ENCODE measurements around the gene BDH2.

BDH2 gene

DNA sequence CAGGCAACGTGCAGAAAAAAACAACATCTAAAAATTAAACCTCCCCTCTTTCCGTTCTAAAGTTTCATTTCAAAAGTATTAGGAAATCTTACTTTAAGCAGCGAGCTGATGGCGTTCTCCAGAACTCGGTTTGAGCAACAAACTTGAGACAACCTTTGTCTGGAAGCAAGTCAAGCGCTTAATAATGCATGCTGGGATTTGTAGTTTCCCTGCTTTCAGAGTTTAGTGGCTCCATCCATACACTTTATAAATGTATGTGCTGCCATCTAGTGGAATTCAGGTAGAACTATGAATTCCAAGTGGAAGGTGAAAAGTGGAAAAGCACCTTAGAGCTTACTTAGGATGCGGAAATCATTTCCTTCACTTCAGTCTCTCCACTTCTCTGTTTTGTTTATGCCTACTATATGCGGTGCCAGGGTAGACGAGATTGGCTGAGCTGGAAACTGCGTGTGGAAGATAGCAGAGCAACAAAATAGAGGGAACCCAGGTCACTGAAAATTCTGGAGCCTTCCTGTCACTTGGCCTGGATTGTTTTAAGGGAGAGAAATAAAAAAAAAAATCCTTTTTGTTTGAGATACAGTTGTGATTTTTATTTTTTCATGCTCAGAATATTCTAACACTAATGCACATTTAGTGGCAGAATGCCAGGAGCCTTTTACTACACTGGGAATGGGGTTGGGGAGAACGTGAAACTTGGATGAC lies at the start of gene BDH2:
Gene BDH2, minus strand, starts transcription at position 144 of the 702 bp plus-strand sequence. CDS start 3,580 bp downstream, outside the sequence.
- TF ChIP-seq, protein P1, sequence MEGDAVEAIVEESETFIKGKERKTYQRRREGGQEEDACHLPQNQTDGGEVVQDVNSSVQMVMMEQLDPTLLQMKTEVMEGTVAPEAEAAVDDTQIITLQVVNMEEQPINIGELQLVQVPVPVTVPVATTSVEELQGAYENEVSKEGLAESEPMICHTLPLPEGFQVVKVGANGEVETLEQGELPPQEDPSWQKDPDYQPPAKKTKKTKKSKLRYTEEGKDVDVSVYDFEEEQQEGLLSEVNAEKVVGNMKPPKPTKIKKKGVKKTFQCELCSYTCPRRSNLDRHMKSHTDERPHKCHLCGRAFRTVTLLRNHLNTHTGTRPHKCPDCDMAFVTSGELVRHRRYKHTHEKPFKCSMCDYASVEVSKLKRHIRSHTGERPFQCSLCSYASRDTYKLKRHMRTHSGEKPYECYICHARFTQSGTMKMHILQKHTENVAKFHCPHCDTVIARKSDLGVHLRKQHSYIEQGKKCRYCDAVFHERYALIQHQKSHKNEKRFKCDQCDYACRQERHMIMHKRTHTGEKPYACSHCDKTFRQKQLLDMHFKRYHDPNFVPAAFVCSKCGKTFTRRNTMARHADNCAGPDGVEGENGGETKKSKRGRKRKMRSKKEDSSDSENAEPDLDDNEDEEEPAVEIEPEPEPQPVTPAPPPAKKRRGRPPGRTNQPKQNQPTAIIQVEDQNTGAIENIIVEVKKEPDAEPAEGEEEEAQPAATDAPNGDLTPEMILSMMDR (IDR thresholded peaks at IDR 0.05) = peak; percentile 68
- peak; percentile 41 for DNase-seq
- peak within 1 kb of the TSS; percentile 44 for H3K27ac Mint-ChIP-seq
- H3K36me3 Mint-ChIP-seq (ENCODE audit: low read depth) = peaks cover 11% of the 10 kb centered on the region
- peak within 1 kb of the TSS; percentile 93 for H3K4me3 Mint-ChIP-seq
- peaks cover 3% of the 10 kb centered on the region for H3K27me3 Mint-ChIP-seq (ENCODE audit: low read depth, poor library complexity)
- no peaks in the 10 kb centered on the region for H3K9me3 Mint-ChIP-seq
- H3K4me1 Mint-ChIP-seq = peaks cover 40% of the 10 kb centered on the region

GRCh38 chr4:103144926-103145325 lies 45.3 kb upstream of the BDH2 start:
- H3K4me3 Mint-ChIP-seq = no peak overlapping the region

GRCh38 chr4:103137446-103137827 lies 37.8 kb upstream of the BDH2 start:
- Mint-ChIP-seq H3K36me3 (ENCODE audit: low read depth) (peaks cover 47% of the 10 kb centered on the region), H3K27me3 (ENCODE audit: low read depth, poor library complexity) (no peaks in the 10 kb centered on the region), H3K4me3 (no peak overlapping the region), H3K9me3 (no peaks in the 10 kb centered on the region), H3K4me1 (no peaks in the 10 kb centered on the region), H3K27ac (no peak overlapping the region)
- no peak for DNase-seq
- TF ChIP-seq, protein P1 (IDR thresholded peaks at IDR 0.05) = no peak

More at GRCh38 chr4:103144926-103145325, 45.3 kb upstream of the BDH2 start:
- Mint-ChIP-seq H3K36me3 (ENCODE audit: low read depth) (peaks cover 75% of the 10 kb centered on the region), H3K9me3 (no peaks in the 10 kb centered on the region), H3K27ac (no peak overlapping the region), H3K4me1 (no peaks in the 10 kb centered on the region), H3K27me3 (ENCODE audit: low read depth, poor library complexity) (no peaks in the 10 kb centered on the region)
- DNase-seq = no peak
- TF ChIP-seq, protein P1 (IDR thresholded peaks at IDR 0.05) = no peak

DNA sequence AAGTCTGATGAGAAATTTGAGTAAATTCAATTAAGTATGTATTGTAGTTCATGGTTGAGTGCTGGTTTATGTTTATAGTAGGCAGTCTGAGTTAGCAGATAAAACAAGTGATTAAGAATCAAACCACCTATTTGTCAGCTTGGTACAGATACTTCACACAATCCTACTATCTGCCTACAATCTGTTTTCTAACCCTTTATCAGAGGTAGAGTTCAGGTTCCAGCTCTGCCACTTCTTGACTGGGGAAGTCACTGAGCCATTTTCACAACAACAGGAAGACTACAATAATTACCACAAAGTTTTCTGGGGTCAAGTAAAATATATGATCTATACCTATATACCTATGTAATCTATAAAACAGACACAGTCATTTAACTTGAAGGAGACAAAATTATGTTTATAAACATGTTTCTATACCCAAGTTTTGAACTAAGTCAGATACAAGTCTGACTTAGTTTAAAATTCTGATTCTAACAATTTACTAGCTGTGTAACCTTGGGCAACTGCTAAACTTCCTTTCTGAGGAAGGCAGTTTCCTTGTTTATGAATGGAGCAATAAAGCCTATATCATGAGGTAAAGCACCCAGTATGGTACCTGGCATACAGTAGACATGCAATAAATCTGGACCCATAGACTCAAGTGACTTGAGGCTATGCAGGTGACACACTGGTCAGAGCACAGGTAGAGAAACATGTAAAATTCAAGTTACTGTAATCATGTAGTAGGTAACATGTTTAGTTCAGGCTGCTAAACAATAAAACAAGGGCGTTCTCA lies 37.2 kb upstream of the BDH2 start:
- Mint-ChIP-seq H3K4me1 (no peaks in the 10 kb centered on the region), H3K4me3 (no peak overlapping the region), H3K27ac (no peak overlapping the region), H3K27me3 (ENCODE audit: low read depth, poor library complexity) (no peaks in the 10 kb centered on the region), H3K9me3 (no peaks in the 10 kb centered on the region), H3K36me3 (ENCODE audit: low read depth) (peaks cover 51% of the 10 kb centered on the region)
- TF ChIP-seq, protein P1 (IDR thresholded peaks at IDR 0.05) = no peak
- no peak for DNase-seq

DNA sequence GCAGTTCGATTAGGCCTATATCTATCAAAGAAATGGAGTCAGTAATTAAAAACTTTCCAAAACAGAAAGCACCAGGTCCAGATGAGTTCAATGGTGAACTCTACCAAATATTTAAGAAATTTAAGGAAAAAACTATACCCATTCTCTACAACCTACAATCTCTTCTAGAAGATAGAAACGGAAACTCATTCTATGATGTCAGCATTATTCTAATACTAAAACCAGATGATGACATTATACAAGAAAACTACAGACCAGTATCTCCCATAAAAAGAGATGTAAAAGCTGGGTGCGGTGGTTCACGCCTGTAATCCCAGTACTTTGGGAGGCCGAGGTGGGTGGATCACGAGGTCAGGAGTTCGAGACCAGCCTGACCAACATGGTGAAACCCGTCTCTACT lies 29.5 kb upstream of the BDH2 start:
- TF ChIP-seq, protein P1 (IDR thresholded peaks at IDR 0.05) = no peak
- peaks cover 33% of the 10 kb centered on the region for H3K9me3 Mint-ChIP-seq
- no peak overlapping the region for H3K27ac Mint-ChIP-seq
- H3K36me3 Mint-ChIP-seq (ENCODE audit: low read depth) = peaks cover 66% of the 10 kb centered on the region
- no peak overlapping the region for H3K4me3 Mint-ChIP-seq
- H3K27me3 Mint-ChIP-seq (ENCODE audit: low read depth, poor library complexity) = no peaks in the 10 kb centered on the region
- DNase-seq = no peak
- H3K4me1 Mint-ChIP-seq = no peaks in the 10 kb centered on the region

All from nephron progenitor cell (in vitro differentiated cells).